HG03521 (cell line): ENCODE data around the gene DTNA.
"Not testable (repeated sequence)": the region's sequence is repeated elsewhere in the genome, so short reads cannot be mapped to it uniquely, and the experiment has no call there.

Experiments
- ATAC-seq: cut with Tn5 transposase; IDR thresholded peaks from one replicate; pipeline ENCODE4 v1.9.1; 2021; ENCODE audit warnings: mild to moderate bottlenecking, moderate library complexity; ENCODE audit not compliant: unreplicated experiment

The DTNA gene

DNA sequence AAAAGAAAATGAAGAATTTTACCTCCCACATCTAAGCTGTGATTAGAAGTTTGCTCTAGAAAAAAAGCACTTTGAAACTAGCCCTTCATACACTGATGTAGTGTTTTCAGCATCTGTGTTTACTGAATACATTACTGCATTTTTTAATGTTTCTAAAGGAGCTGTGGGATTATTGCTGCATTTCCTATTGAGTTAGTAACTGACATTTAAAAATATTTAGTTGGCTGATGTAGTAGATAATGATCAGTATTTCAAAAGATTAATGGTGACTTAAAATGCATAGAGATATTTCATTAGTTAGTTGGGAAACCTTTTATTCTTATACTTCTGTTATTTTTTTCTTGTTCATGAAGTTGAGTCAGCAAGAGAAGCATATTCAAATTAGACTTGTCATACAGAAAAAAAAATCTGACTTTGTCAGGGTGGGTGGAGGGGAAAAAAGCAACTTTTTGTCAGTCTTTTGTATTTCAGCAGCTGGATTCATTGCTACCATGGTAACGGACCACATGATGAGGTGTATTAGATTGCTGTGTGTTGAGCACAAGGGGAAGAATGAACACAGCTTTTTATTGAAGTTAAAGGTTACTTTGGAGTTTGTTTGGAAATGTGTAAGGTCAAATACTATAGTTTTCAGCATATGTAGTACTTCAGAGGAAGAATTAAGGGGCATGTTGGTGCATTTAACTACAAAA is at the start of gene DTNA:
Gene DTNA (plus strand): TSS at position 549 of the 692 bp plus-strand sequence. CDS start 45,679 bp downstream, outside the sequence.
- ATAC-seq = no peak

DNA sequence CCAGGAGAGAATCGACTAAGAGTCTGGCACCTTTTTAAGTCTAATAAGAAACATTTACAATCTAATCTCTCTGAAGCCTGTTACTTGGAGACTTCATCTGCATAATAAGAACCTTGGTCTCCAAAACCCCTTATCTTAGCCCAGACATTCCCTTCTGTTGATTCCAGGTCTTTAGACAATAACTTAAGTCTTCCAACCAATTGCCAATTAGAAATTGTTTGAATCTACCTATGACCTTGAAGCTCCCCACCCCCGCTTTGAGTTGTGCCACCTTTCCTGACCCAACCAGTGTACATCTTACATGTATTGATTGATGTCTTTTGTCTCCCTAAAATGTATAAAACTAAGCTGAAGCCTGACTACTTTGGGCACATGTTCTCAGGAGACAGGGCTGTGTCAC is 49.5 kb upstream of the DTNA start:
- no peak for ATAC-seq

DNA sequence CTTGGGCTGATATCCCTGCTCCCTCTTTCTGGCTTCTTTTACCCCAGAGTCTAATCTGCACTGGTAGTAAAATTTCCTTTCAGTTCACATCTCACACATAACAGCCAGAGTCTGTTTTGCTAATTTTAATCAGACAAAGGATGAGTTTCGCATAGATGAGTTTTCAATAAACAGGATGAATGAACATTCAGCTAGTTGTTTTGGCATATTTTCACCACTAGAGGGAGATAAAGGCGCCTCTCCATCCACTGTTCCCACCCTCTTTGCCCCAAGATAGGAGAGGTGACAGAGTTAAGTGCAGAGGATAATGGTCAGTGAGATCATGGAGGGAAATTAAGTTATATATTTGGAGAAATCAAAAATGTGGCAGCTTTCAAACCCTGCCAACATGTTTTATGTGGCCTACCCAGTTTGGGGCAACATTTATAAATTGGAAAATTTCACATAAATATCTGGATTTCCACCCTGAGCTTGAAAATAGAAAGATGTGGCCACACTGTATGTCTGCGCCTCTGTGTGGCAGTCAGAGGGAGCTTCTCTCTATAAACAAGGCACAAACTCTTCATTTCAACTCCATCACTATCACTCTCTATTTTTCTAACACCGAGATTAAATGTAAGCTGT is 48.5 kb upstream of the DTNA start:
- ATAC-seq = peak; percentile 77

DNA sequence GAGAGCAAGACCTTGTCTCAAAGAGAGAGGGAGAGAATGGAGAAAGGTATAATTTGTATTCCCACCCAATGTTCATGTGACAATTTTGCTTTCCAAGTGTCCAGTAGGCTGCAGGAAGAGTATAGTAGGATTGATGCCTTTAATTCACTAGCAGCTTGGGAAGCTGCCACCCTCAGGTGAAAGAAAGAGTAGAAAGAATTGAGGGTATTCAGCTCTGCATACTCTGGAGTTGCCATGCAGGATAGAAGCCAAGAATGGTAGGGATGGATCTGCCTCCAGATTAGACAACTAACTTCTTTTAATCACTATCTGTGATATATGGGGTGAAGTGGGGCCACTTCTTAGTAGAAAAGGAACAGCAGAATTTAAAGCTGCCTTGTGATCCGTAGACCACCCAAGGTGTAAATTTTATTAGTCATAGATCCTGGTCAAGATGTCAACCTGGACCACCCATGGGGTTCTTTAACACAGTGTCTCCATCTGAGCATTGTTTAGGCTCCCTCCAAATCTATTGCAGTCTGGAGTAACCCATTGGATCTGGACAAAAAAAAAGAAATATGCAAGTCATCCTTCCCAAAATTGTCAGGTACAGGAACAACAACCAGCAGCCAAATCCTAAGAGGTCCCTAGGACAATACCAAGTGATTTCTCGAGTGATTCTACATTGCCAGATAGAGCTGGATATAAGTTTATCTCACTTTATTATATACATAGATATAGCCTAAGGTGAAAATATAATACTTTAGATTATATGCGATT is 33.1 kb upstream of the DTNA start:
- no peak for ATAC-seq

DNA sequence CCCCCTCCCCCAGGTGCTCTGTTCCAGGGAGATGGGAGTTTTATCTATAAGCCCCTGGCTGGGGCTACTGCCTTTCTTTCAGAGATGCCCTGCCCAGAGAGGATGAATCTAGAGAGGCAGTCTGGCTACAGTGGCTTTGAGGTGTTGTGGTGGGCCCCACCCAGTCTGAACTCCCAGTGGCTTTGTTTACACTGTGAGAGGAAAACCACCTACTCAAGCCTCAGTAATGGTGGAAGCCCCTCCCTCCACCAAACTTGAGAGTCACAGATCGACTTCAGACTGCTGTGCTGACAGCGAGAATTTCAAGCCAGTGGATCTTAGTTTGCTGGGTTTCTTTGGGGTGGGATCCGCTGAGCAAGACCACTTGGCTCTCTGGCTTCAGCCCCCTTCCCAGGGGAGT is 20.3 kb upstream of the DTNA start:
- ATAC-seq = not testable (repeated sequence)

DNA sequence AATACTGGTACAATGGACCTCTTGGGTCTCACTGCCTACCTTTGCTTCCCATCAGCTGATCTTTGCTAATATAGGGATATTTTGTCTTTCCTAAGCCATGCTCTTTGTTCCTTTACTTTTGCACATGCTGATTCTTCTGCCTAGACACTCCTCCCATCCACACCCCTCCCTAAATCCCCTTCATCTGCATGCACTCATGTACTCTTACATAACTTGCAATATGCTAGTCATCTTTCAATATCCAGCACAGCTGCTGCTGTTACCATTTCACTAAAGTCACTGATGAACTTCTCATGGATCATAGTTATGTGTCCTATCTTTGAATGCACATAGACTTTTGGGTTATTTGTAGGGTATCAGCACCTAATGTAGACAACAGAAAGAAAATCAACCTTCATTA is 18.5 kb upstream of the DTNA start:
- no peak for ATAC-seq

DNA sequence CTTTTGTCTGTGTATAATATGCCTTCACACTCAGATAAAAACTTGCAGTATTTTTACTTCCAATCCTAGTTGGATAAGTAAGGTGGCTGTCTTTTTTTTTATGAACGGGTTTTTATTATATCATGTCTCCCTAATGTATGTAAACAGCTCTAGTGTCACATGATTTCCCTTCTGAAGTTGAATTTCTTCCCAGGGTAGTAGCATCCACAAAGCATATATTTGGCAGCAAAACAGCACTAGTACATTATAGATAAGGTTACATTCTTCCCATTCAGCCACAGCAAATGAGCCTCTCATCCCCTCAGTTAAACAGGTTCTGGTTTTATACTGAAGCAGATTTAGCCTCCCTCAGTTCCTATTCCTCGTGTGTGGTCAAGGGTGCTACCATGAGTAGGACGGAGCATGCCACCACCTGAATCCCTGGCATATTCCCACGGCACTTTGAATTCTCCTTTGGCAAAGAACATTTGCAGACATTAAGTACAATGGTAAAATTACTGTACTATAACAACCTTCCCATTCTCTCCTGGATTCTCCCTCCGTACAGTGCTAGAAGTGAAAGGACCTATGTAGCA is 15.4 kb upstream of the DTNA start:
- ATAC-seq = no peak

DNA sequence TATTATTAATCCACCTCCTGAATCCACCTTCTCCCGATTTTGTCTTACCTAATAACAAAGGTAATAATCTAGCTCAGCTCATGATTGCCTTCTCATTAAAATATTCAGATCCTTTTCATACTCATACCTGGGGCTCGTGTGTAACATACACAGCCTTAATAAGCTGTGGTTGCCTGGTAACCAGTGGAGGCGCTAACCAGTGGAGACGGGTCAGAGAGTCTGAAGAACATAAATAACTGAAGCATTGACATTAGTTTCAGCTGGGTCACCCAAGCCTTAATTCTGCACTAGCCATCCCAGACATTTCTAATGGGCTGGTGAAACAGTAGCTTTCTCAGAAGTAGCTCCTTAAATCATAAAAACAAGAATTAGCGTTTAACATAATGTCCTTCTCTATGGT is 14.8 kb upstream of the DTNA start:
- no peak for ATAC-seq

DNA sequence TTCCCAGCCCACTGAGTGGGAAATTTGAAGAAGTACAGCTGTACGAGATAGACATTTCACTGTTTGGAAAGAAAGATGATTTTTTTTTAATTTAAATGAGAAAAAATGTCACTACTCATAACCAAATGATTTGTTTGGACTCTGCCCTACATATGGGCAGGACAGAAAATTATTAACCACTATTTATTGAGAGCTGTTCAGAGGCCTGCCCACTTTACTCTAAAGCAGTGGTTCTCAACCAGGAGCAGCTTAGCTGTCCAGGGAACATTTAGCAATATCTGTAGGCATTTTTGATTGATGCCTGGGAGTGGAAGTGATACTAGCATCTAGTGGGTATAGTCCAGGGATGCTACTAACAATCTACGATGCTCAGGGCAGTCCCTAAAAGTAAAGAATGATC is 13.4 kb upstream of the DTNA start:
- ATAC-seq = no peak

DNA sequence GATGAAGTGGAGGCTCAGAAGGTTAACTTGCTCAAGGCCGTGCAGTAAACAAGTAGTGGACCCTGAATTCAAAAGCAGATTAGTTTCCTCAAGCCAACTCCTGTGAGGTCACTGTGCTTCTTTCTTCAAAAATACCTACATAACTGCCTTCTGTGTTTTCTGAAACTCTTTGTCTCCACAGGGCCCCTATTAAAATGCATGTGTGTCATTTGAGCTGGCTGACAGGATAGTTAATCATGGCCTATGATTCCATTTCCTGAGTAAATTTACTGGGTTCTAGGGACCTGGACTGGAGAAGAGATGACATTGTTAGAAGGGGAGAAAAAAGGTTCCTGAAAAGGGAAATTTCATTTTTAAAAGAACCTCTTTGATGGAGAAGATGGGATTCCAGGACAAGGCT is 12.9 kb upstream of the DTNA start:
- ATAC-seq = no peak

DNA sequence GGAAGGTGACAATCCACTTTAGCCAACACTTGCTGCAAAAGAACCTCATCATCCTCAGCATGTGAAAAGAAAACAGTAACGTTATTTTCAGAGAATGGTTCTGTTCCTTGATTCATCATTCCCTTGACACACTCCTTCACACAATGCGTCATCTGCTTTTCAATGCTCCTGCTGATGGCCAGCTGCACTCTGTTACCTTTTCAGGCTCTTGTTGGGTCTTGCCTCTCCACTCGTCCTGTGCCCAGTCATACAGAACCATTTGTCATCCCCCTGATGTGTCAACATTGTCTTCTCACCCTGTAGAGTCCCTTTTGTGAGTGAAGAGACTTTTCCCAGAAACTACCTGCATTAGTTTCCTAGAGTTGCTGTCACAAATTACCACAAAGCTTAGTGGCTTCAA is 12.2 kb upstream of the DTNA start:
- ATAC-seq = no peak

DNA sequence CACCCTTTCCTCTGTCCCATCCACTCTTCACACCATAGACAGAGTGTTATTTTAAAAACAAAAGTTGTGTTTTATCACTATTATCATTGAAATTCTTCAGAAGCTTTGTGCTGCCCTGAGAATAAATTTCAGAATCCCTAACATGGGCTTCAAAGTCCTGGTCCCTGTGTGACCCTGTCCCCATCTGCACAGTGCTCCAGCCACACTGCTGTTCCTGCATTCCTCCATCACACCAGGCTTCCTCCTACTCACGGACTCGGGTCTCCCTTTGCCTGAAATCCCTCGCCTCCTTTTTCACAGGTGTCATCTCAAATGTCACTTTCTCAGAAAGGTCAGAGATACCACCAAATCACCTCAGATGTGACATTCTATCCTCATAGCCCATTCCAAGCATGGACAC is 8.2 kb upstream of the DTNA start:
- no peak for ATAC-seq

DNA sequence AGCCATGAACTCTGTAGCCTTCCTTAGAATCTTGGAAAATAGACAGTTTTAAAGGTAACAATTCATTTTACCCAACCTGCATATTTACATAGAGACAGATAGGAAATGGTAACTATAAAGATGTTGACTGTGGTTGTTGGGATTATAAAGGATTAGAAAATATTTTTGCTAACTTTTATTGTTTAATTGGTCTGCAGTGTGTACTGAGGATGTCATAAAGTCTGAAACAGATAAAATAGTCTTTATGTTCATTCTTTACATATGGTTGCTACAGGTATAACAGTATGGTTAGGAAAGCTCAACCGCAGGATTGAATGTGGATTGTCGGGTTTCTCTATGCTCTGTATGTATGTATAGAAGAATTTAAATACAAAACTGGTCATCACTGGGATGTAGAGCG is 7.3 kb upstream of the DTNA start:
- no peak for ATAC-seq

DNA sequence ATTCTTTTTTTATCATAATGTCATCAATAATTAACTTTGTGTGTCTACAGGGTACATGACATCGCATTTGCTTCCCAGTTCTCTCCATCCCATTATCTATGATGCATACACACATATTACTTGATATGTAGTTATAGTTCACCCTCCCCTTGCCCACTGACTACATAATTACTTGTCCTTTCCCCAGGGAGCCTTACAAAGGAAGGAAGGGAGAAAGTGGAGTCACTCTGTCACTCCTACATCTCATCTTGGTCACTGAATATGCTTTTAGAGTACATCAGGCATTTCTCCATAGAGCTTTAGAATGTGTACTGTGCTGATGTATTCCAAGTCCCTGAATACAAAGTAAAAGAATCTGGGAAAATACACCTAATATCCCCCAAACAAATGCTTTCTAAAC is 6.0 kb upstream of the DTNA start:
- no peak for ATAC-seq

DNA sequence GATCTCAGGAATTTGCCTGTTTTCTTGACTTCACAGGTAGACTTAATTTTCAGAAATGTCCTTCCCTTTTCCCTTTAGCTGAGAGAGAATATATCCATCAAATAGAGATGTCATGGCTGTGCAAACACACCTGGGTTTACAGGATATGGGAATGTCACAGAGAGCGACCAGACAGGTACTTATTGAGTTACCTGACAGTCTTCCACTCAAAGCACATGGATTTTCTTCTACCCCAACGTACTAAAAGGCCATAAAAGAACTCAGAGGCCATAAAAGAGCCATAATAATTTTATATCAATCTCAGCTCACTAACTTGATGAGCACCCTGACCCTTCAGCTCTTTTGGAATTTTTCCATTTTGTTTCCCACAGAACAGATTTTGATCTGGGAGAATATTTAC is 5.3 kb upstream of the DTNA start:
- ATAC-seq = no peak

DNA sequence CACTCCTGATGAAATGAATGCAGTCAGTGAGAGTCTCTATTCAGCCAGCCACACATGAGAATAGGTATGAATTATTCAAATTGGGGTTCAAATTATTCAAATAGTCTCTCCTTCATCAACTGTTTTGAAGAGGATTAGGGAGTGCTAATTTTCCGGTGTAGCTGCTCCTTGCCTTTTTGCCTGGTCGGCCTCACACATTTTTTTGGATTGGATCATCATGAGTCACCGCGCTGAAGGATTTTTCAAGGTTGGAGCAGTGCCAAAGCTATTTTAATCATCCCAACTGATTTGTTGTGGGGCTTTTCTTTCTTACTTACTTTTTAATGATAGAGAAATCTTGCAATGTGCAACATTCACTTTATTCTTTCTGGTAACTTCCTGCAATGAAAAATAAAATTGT is 2.4 kb upstream of the DTNA start:
- ATAC-seq = no peak

DNA sequence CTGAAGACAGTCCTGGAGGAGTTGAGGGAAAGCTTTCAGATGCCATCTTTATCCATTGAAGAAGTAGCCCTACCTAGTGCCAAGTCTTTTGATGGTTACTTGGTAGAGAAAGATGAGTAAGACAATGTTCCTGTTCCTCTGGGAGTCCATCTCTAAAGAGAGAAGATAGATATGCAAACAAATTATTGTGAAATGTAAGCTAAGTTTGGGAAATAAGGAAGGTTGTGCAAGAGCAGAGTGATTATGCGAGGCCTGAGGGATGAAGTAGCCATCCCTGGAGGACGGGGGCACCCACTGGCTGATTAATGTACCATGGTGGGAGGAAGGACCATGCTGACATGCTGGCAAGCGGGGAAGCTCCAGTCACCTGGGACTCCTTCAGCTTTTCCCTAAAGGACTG is 994 bp upstream of the DTNA start:
- ATAC-seq = no peak

DNA sequence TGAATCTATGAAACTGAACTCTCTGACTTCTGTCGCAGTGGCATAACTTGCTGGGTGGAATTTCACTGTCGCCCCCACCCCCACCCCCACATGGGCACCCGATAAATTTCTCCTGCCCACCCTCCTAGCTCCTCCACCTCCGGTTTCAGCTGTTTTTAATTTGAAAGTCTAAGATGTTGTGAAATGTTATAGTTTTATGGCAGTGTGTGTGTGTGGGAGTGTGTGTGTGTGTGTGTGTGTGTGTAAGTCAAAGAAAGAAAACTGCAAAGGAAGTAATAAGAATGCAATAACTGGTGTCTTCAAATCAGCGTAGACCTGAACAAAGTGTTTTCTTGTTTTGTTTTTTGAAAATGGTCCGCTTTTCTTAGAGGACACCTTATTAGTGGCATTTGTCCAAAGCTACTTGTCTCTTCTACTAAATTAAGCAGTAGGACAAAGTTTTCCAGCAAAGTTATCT is 388 bp downstream of the DTNA start:
- no peak for ATAC-seq

DNA sequence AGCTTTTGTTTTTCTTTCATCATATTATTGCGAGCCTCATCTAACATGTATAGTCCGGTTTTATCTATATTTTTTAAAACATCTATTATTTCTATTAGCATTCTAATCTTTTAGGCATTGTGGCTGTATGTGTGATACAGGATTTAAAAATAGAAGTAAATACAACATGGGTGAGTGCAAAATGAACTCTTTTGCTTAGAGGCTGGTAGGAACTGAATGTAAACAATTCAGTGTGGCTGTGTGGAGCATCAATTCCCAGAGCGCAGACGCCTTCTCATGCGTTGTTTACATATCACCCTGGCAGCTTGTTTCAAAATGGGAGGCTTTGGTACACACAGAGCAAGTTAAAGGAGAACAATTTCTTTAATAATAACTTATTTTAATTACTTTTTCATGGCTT is 836 bp downstream of the DTNA start:
- no peak for ATAC-seq

DNA sequence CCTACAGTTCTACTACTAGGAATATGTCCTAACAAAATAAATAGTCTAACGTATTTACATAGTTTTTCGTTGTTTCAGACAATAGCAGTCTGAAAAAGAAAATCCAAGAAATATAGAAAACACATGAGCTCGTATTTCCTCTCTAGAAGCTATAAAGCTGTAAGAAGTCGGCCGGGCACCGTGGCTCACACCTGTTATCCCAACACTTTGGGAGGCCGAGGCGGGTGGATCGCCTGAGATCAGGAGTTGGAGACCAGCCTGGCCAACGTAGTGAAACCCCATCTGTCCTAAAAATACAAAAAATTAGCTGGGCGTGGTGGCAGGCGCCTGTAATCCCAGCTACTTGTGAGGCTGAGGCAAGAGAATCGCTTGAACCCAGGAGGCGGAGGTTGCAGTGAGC is 6.0 kb downstream of the DTNA start:
- not testable (repeated sequence) for ATAC-seq

DNA sequence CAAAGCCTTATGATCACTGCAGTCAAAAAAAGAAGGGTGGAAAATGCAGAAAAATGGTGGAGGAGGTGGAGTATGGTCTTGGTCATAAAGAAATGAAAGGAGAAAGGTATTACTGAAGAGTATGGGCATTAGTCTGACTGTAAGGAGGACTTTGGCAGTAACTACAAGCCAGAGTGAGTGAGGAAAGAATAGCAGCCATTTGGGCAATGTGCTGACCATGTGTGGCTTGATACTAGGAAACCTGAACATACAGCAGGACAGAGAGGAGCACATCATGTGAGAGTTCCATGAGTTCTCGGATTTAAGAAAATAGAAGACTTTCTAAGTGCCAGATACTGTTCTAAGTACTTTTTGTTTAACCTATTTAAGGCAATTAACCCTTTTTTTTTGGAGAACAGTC is 8.5 kb downstream of the DTNA start:
- ATAC-seq = no peak

DNA sequence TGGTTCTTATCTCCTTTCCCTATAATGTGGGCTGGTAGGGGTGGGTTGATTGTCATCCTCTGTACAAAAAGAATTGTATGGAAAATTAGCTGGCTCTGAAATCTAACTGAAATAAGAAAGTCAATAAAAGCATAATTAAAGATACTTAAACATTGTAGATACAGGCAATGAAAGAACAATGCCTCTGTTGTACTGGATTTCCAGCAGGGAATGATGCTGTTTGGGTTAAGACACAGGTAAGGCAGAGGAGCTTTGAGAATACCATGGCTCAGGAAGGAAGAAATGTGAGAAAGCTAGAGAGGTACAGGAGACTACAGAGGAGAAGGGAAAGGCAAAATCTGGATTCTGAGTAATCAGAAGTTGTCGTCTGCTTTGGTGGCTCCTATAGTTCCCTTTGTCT is 10.1 kb downstream of the DTNA start:
- ATAC-seq = no peak
